ENCODE data around the gene ATP2A3. TPM values are rescaled to one million over a fixed set of nuclear protein-coding genes. Genes with fewer than 3 reads are reported as not detected.

The ATP2A3 gene
- total and polyA plus RNA-seq, 2 experiments from 2014 or later, result 2.2 to 4.1 TPM

DNA sequence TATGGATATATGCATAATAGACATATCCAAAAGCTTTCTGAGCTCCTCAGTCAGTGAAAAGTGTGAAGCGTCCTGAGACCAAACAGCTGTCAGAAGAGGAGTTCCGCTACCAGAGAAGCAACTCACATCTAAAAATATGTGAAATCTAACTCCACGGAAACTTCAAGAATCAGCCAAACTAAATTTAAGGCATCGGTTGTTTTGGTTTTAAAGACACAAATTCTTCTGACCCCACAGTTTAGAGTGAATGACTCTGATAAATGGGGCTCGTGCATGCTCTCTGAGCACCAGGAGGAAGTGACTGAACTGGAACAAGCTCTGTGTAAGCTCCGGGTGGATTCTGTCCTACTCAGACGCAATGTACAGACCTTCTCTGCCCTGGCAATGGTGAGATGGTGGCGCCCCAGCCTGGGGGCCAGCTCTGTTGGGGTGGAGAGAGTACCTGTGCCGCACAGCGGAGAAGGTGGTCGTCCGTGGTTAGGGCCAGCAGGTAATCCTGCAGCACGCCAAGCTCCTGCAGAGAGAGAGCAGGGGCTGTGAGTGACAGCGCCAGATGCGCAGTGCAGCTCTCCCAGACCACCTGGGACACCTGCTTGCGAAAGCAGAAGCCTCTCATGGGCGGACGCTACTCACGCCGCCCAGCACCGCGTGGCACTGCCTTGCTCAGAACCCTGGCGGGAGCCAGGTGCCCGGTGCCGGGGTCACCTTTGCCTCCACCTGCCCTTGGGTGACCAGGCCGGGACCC lies 44.4 kb upstream of the ATP2A3 start:
- Histone ChIP-seq H2AFZ (no peak overlapping the region), H3K4me1 (ENCODE audit: insufficient read depth) (peaks cover 8% of the 10 kb centered on the region), H3K27me3 (no peaks in the 10 kb centered on the region), H3K79me2 (no peaks in the 10 kb centered on the region), H3K4me3 (no peak overlapping the region), H4K20me1 (ENCODE audit: insufficient read depth, poor library complexity, severe bottlenecking) (no peaks in the 10 kb centered on the region), H3K4me2 (no peak overlapping the region), H3K27ac (no peak overlapping the region), H3K9me3 (ENCODE audit: low read depth) (no peaks in the 10 kb centered on the region), H3K9me2 (replicated peaks; ENCODE audit: insufficient read depth) (no peaks in the 10 kb centered on the region), H3K36me3 (replicated peaks; ENCODE audit: insufficient read depth, low read depth) (no peaks in the 10 kb centered on the region)
- WGBS (ENCODE audit: low lambda C conversion rate, missing lambda C conversion rate), result 95% methylated on average over 26 of the region's 26 CpGs
- TF ChIP-seq EZH2phosphoT487 (IDR thresholded peaks at IDR 0.05; ENCODE audit: low read depth, severe bottlenecking, unreplicated experiment) (no peak), EZH2 (IDR thresholded peaks at IDR 0.05; ENCODE audit: borderline replicate concordance) (no peak)
- TF ChIP-seq, protein P1, sequence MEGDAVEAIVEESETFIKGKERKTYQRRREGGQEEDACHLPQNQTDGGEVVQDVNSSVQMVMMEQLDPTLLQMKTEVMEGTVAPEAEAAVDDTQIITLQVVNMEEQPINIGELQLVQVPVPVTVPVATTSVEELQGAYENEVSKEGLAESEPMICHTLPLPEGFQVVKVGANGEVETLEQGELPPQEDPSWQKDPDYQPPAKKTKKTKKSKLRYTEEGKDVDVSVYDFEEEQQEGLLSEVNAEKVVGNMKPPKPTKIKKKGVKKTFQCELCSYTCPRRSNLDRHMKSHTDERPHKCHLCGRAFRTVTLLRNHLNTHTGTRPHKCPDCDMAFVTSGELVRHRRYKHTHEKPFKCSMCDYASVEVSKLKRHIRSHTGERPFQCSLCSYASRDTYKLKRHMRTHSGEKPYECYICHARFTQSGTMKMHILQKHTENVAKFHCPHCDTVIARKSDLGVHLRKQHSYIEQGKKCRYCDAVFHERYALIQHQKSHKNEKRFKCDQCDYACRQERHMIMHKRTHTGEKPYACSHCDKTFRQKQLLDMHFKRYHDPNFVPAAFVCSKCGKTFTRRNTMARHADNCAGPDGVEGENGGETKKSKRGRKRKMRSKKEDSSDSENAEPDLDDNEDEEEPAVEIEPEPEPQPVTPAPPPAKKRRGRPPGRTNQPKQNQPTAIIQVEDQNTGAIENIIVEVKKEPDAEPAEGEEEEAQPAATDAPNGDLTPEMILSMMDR (IDR thresholded peaks at IDR 0.05; ENCODE audit: poor library complexity), result no peak
- no peak for DNase-seq (ENCODE audit: low spot score)

DNA sequence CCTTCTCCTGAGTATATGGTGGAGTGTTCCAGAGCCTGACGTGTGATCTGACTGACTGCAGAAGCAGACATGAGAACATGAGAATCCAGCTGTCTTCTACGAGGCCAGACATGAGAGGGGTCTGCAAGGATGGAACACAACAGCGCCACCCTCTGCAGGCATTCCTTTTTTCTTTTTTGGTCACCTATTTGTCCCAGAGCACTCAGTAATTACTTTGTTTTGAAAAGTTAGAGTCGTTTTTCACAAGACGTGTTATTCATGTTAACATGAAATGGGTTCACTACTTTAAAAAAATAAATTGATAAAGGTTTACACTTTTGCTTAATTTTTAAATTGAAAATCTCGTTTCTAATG lies 43.8 kb upstream of the ATP2A3 start:
- Histone ChIP-seq H2AFZ (no peak overlapping the region), H3K79me2 (no peaks in the 10 kb centered on the region), H3K27me3 (no peaks in the 10 kb centered on the region), H3K36me3 (replicated peaks; ENCODE audit: insufficient read depth, low read depth) (no peaks in the 10 kb centered on the region), H3K4me2 (no peak overlapping the region), H3K9me2 (replicated peaks; ENCODE audit: insufficient read depth) (no peaks in the 10 kb centered on the region), H3K4me1 (ENCODE audit: insufficient read depth) (peaks cover 14% of the 10 kb centered on the region), H4K20me1 (ENCODE audit: insufficient read depth, poor library complexity, severe bottlenecking) (no peaks in the 10 kb centered on the region), H3K4me3 (no peak overlapping the region), H3K9me3 (ENCODE audit: low read depth) (no peaks in the 10 kb centered on the region), H3K27ac (no peak overlapping the region)
- no peak for DNase-seq (ENCODE audit: low spot score)
- WGBS (ENCODE audit: low lambda C conversion rate, missing lambda C conversion rate), result 73% methylated on average over 6 of the region's 6 CpGs
- no peak for TF ChIP-seq EZH2 (IDR thresholded peaks at IDR 0.05; ENCODE audit: borderline replicate concordance)
- no peak for TF ChIP-seq EZH2phosphoT487 (IDR thresholded peaks at IDR 0.05; ENCODE audit: low read depth, severe bottlenecking, unreplicated experiment)
- TF ChIP-seq, protein P1 (IDR thresholded peaks at IDR 0.05; ENCODE audit: poor library complexity), result peak; percentile 5

DNA sequence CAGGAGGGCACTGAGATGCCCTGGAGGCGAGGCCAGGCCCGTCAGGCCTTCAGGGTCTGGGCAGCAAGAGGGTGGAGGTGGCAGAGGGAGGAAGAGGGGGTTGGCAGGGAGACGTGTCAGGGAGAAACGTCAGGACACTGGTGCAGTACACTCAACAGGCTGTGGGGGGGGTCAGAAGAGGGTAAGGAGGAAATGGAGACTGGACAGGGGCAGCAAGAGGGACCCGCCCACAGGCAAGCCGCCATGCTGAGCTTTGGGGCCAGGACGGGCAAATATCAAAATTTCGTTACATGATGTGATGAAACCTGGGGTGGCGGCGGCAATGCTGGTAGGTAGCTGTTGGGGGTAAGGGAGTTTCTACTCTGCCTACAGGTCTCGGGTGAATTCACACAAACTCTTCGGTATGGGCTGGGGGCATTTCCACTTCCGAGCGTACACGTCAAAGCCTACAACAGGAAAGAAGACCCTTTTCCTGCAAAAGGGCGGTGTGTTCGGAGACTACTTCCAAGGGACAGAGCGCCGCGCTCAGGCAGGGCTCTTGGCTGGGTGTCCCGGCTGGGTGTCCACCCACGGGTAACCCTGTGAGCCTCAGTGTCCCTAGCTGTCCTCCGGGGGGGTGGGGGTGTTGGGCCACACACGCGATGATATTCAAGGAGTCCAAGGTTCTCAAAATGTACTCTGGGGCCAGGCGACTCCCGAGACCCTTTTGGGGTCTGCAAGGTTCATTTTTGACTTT lies 43.3 kb upstream of the ATP2A3 start:
- no peak for DNase-seq (ENCODE audit: low spot score)
- Histone ChIP-seq H3K27ac (peak overlapping the region; percentile 40), H2AFZ (no peak overlapping the region), H3K9me2 (replicated peaks; ENCODE audit: insufficient read depth) (no peaks in the 10 kb centered on the region), H3K9me3 (ENCODE audit: low read depth) (no peaks in the 10 kb centered on the region), H3K79me2 (no peaks in the 10 kb centered on the region), H3K36me3 (replicated peaks; ENCODE audit: insufficient read depth, low read depth) (no peaks in the 10 kb centered on the region), H3K4me1 (ENCODE audit: insufficient read depth) (peaks cover 15% of the 10 kb centered on the region), H3K4me2 (no peak overlapping the region), H4K20me1 (ENCODE audit: insufficient read depth, poor library complexity, severe bottlenecking) (no peaks in the 10 kb centered on the region), H3K4me3 (no peak overlapping the region), H3K27me3 (no peaks in the 10 kb centered on the region)
- TF ChIP-seq EZH2 (IDR thresholded peaks at IDR 0.05; ENCODE audit: borderline replicate concordance) (no peak), EZH2phosphoT487 (IDR thresholded peaks at IDR 0.05; ENCODE audit: low read depth, severe bottlenecking, unreplicated experiment) (no peak)
- TF ChIP-seq, protein P1 (IDR thresholded peaks at IDR 0.05; ENCODE audit: poor library complexity), result no peak
- 90% methylated on average over 27 of the region's 27 CpGs for WGBS (ENCODE audit: low lambda C conversion rate, missing lambda C conversion rate)

All from hepatocyte (in vitro differentiated cells).